Panc1 (cell line): ENCODE measurements around the gene DOK7. TPM values are rescaled to one million over a fixed set of nuclear protein-coding genes. Genes with fewer than 3 reads are reported as not detected.

Experiments used
- ATAC-seq: fragments of 200-7000 bp; cut with Tn5 transposase; 2 replicates; pipeline ENCODE4 v1.9.1; 2020; ENCODE audit warnings: mild to moderate bottlenecking, moderate library complexity
- BruUV-seq: library from RNA; stranded (reverse); fragments of 400-500 nt; replicated peaks from 2 replicates; lab custom pipeline; 2021; lab: Mats Ljungman, UMichigan
- CTCF ChIA-PET: fragments of 300-600 bp; sonication (Branson Sonifier 250); formaldehyde crosslinking; loops from one replicate; lab custom pipeline; 2022; ENCODE audit warnings: antibody characterized with exemption; lab: Charles Lee
- POLR2A ChIA-PET: fragments of 300-600 bp; sonication (Branson Sonifier 250); formaldehyde crosslinking; loops from one replicate; lab custom pipeline; 2022; ENCODE audit warnings: antibody characterized with exemption; lab: Charles Lee
- DNase-seq: peaks from one replicate; pipeline ENCODE4 v3.0.0-alpha.2; 2010; ENCODE audit warnings: low read depth, low spot score
- H3K27ac ChIP-seq: 2 replicates; pipeline ENCODE4 v1.5.1; 2011; ENCODE audit warnings: mild to moderate bottlenecking, low read length, inconsistent platforms
- H3K27me3 ChIP-seq: fragments of 200-500 bp; sonication (Bioruptor generic); 2 replicates; pipeline ENCODE4 v1.6.0; 2014; ENCODE audit warnings: low read length, inconsistent platforms; ENCODE audit not compliant: control insufficient read depth, insufficient read depth
- H3K36me3 ChIP-seq: fragments of 200-500 bp; sonication (Bioruptor generic); 2 replicates; pipeline ENCODE4 v1.5.1; 2014; ENCODE audit warnings: inconsistent platforms, mild to moderate bottlenecking, low read length, moderate library complexity; ENCODE audit not compliant: control insufficient read depth, insufficient read depth
- H3K4me1 ChIP-seq: 2 replicates; pipeline ENCODE4 v1.5.1; 2011; ENCODE audit warnings: inconsistent platforms, mild to moderate bottlenecking, low read length, moderate library complexity; ENCODE audit not compliant: control insufficient read depth, insufficient read depth
- H3K4me3 ChIP-seq, 2 experiments: 2 replicates each; pipeline ENCODE4 v1.5.1; 2011 to 2012; ENCODE audit warnings: low read depth in 2 of 2, low read length in 2 of 2, mild to moderate bottlenecking in 2 of 2, inconsistent platforms in 1 of 2, moderate library complexity in 1 of 2
- H3K9me3 ChIP-seq: fragments of 200-500 bp; sonication (Bioruptor generic); 2 replicates; pipeline ENCODE4 v1.5.1; 2014; ENCODE audit warnings: low read depth, mild to moderate bottlenecking, inconsistent platforms, low read length, moderate library complexity; ENCODE audit not compliant: control insufficient read depth, insufficient read depth
- POLR2AphosphoS5 ChIP-seq: IDR thresholded peaks from 2 replicates; pipeline ENCODE4 v1.6.1; 2012; ENCODE audit warnings: mild to moderate bottlenecking, low read depth, low read length, moderate library complexity
- SIN3A ChIP-seq: IDR thresholded peaks from 2 replicates; pipeline ENCODE4 v1.6.1; 2012; ENCODE audit warnings: low read depth, mild to moderate bottlenecking, low read length, moderate library complexity, borderline replicate concordance; ENCODE audit not compliant: insufficient read depth
- TCF7L2 ChIP-seq: IDR thresholded peaks from 2 replicates; pipeline ENCODE4 v1.6.1; 2011; ENCODE audit warnings: mild to moderate bottlenecking, low read depth, low read length, inconsistent platforms
- in situ Hi-C: cut with HindIII; loops from 2 replicates; pipeline ENCODE4 v1.10.0; 2016; ENCODE audit warnings: low sequenced_read_pairs, low pct_unique_long_range_greater_than_20kb
- intact Hi-C: fragments of 100-400 bp; cut with micrococcal nuclease; formaldehyde crosslinking; loops from one replicate; pipeline ENCODE4 v1.10.0; 2022; ENCODE audit not compliant: unreplicated experiment
- total RNA-seq: library from RNA; stranded (reverse); gene quantifications from one replicate; pipeline ENCODE4 v1.2.1, GENCODE V29; 2021; ENCODE audit not compliant: unreplicated experiment
- TF ChIP-seq, protein P1 (sequence below), 2 experiments: IDR thresholded peaks; 2 replicates each; pipeline ENCODE4 v1.6.1; 2011 to 2012; ENCODE audit warnings: low read depth in 2 of 2, control low read depth in 1 of 2, low read length in 1 of 2, mild to moderate bottlenecking in 1 of 2, moderate library complexity in 1 of 2; ENCODE audit not compliant: insufficient read depth in 1 of 2
- TF ChIP-seq, protein P2 (sequence below): fragments of 450-650 bp; IDR thresholded peaks from 2 replicates; pipeline ENCODE4 v1.5.1; 2017; ENCODE audit warnings: mild to moderate bottlenecking

Gene DOK7
- total RNA-seq, 1 experiment from 2014 or later, result 2.4 TPM

DNA sequence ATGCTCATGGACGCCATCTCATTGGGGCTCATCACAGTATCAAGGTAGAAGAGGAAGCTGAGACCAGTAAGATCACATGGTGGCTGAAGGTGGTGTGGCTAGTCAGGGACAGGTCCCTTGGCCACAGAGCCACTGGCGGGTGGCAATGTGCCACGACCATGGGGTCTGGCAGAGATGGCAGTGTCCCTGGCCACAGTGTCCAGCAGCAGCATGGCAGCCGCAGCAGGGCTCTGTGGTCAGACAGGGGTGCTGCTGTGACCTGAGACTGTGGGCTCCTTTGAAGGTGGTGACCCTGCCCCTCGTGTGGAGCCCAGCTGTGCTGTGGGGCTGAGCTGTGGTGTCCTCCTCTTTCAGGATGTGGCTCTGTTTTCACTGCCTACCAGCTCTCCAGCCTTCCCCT lies 2.2 kb upstream of the DOK7 start:
- BruUV-seq, result no TSS peak
- H3K36me3 ChIP-seq, result no peaks in the 10 kb centered on the region
- intact Hi-C loops (no loop called here), in situ Hi-C loops (no loop called here)
- H3K4me3 ChIP-seq, result no peak overlapping the region
- CTCF ChIA-PET, result no interaction called here
- no peak overlapping the region for H3K27ac ChIP-seq
- no peak for ATAC-seq
- no peaks in the 10 kb centered on the region for H3K9me3 ChIP-seq
- H3K4me1 ChIP-seq, result no peaks in the 10 kb centered on the region
- POLR2A ChIA-PET, result no interaction called here
- DNase-seq, result no peak
- H3K27me3 ChIP-seq, result no peaks in the 10 kb centered on the region
- no peak for TF ChIP-seq SIN3A
- TF ChIP-seq, protein P1, sequence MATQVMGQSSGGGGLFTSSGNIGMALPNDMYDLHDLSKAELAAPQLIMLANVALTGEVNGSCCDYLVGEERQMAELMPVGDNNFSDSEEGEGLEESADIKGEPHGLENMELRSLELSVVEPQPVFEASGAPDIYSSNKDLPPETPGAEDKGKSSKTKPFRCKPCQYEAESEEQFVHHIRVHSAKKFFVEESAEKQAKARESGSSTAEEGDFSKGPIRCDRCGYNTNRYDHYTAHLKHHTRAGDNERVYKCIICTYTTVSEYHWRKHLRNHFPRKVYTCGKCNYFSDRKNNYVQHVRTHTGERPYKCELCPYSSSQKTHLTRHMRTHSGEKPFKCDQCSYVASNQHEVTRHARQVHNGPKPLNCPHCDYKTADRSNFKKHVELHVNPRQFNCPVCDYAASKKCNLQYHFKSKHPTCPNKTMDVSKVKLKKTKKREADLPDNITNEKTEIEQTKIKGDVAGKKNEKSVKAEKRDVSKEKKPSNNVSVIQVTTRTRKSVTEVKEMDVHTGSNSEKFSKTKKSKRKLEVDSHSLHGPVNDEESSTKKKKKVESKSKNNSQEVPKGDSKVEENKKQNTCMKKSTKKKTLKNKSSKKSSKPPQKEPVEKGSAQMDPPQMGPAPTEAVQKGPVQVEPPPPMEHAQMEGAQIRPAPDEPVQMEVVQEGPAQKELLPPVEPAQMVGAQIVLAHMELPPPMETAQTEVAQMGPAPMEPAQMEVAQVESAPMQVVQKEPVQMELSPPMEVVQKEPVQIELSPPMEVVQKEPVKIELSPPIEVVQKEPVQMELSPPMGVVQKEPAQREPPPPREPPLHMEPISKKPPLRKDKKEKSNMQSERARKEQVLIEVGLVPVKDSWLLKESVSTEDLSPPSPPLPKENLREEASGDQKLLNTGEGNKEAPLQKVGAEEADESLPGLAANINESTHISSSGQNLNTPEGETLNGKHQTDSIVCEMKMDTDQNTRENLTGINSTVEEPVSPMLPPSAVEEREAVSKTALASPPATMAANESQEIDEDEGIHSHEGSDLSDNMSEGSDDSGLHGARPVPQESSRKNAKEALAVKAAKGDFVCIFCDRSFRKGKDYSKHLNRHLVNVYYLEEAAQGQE (IDR thresholded peaks at IDR 0.05; ENCODE audit: insufficient read depth in 1 of 2, low read depth in 2 of 2, low read length in 1 of 2), result no peak
- TF ChIP-seq POLR2AphosphoS5, result no peak
- TF ChIP-seq, protein P2, sequence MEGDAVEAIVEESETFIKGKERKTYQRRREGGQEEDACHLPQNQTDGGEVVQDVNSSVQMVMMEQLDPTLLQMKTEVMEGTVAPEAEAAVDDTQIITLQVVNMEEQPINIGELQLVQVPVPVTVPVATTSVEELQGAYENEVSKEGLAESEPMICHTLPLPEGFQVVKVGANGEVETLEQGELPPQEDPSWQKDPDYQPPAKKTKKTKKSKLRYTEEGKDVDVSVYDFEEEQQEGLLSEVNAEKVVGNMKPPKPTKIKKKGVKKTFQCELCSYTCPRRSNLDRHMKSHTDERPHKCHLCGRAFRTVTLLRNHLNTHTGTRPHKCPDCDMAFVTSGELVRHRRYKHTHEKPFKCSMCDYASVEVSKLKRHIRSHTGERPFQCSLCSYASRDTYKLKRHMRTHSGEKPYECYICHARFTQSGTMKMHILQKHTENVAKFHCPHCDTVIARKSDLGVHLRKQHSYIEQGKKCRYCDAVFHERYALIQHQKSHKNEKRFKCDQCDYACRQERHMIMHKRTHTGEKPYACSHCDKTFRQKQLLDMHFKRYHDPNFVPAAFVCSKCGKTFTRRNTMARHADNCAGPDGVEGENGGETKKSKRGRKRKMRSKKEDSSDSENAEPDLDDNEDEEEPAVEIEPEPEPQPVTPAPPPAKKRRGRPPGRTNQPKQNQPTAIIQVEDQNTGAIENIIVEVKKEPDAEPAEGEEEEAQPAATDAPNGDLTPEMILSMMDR, result no peak
- no peak for TF ChIP-seq TCF7L2

DNA sequence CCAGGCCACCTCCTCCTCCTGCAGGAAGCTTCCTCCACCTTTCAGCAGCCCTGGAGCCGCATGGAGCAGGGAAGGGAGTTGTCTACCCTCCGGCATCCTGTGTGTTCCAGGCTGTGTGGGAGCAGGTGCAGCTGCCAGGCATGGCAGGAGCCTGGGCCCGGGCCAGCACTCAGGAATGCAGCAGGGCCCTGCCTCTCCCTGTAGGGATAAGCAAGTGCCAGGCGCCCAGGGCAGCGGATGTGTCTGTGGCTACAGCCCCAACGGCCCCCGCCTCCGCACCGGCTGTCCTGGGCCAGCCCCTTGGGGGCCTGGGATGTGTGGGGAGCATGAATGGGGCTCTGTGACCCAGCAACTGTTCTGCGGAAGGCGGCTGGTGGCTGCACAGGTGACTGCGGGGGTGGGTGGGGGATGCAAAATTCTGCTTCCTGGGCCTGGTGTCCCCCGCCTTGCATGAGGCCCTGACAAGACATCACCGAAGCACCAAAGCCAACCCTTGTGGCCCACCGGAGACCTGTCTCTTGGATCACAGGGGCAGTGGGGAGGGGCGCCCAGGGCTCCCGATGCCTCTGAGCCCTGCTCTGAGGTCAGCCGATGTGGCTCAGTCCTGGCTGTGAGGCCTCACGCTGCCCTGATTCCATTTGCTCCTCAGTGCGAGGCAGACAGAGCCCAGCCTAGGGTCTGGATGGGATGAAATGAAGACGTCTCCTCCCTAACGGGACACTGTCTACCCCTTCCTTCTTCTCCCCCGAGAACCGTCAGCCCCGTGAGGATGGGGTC lies 1.4 kb upstream of the DOK7 start:
- intact Hi-C loops, result no loop called here
- DNase-seq (no peak), ATAC-seq (peak; percentile 76)
- Histone ChIP-seq H3K27ac (no peak overlapping the region), H3K4me1 (no peaks in the 10 kb centered on the region), H3K27me3 (no peaks in the 10 kb centered on the region), H3K36me3 (no peaks in the 10 kb centered on the region), H3K9me3 (no peaks in the 10 kb centered on the region), H3K4me3 (no peak overlapping the region)
- no TSS peak for BruUV-seq
- in situ Hi-C loops, result no loop called here
- ChIA-PET POLR2A (no interaction called here), CTCF (no interaction called here)
- TF ChIP-seq, protein P1 (IDR thresholded peaks at IDR 0.05; ENCODE audit: insufficient read depth in 1 of 2, low read depth in 2 of 2, low read length in 1 of 2), result no peak
- TF ChIP-seq POLR2AphosphoS5 (no peak; the same call in 1 of the 2 replicates), SIN3A (no peak), TCF7L2 (no peak)
- TF ChIP-seq, protein P2, result no peak
